EL (cell line): Measurements from ENCODE around the gene NOTCH3.
A peak's percentile ranks its signal among the peaks of the same experiment; 100 is the strongest.

ENCODE experiments used
- DNase-seq: peaks from one replicate; pipeline ENCODE4 v3.0.0-alpha.2; 2016

The NOTCH3 gene

GRCh38 chr19:15235781-15236180, 35.0 kb upstream of the NOTCH3 start:
- no peak for DNase-seq

- no peak for DNase-seq
Measured at GRCh38 chr19:15234431-15235130, 33.8 kb upstream of the NOTCH3 start.

- no peak for DNase-seq
Measured at GRCh38 chr19:15231271-15231670, 30.5 kb upstream of the NOTCH3 start.

GRCh38 chr19:15227261-15227660, 26.5 kb upstream of the NOTCH3 start:
- DNase-seq = no peak

- no peak for DNase-seq
Measured at GRCh38 chr19:15225760-15226159, 25.0 kb upstream of the NOTCH3 start.

GRCh38 chr19:15223649-15224361, 23.0 kb upstream of the NOTCH3 start:
- DNase-seq = no peak

- DNase-seq = peak; percentile 97
Measured at GRCh38 chr19:15222738-15223648, 22.2 kb upstream of the NOTCH3 start.

- DNase-seq = no peak
Measured at GRCh38 chr19:15220833-15221232, 20.0 kb upstream of the NOTCH3 start.

GRCh38 chr19:15218501-15218900, 17.7 kb upstream of the NOTCH3 start:
- DNase-seq = no peak

GRCh38 chr19:15216363-15216762, 15.6 kb upstream of the NOTCH3 start:
- no peak for DNase-seq

GRCh38 chr19:15213715-15214381, 13.1 kb upstream of the NOTCH3 start:
- DNase-seq = no peak

GRCh38 chr19:15212711-15213110, 11.9 kb upstream of the NOTCH3 start:
- DNase-seq = no peak

- peak; percentile 81 for DNase-seq
Measured at GRCh38 chr19:15210323-15210781, 9.6 kb upstream of the NOTCH3 start.

GRCh38 chr19:15201374-15202023, 704 bp upstream of the NOTCH3 start:
- DNase-seq = no peak

- DNase-seq = no peak
Measured at GRCh38 chr19:15199661-15200552, 888 bp downstream of the NOTCH3 start.

GRCh38 chr19:15198951-15199660, 1.7 kb downstream of the NOTCH3 start:
- no peak for DNase-seq

- DNase-seq = no peak
Measured at GRCh38 chr19:15197942-15198341, 2.9 kb downstream of the NOTCH3 start.

- no peak for DNase-seq
Measured at GRCh38 chr19:15197275-15197941, 3.4 kb downstream of the NOTCH3 start.

- DNase-seq = no peak
Measured at GRCh38 chr19:15196360-15197005, 4.3 kb downstream of the NOTCH3 start.
